Activated CD8-positive, alpha-beta memory T cell treated with anti-CD3 and anti-CD28 coated beads for 1 hour (primary cell): ENCODE data around the gene TSPAN6.

Source experiments
- DNase-seq, 2 donors: peaks; one replicate each; pipeline ENCODE4 v3.0.0-alpha.2; 2020; ENCODE audit warnings: low read depth in 1 of 2; ENCODE audit errors: extremely low read depth in 1 of 2

The TSPAN6 gene

GRCh38 chrX:100591256-100592051 is 45.2 kb downstream of the TSPAN6 start:
- no peak for DNase-seq

- no peak for DNase-seq
Measured at GRCh38 chrX:100587861-100588260, 48.7 kb downstream of the TSPAN6 start.

- no peak for DNase-seq
Measured at GRCh38 chrX:100586747-100587146, 49.9 kb downstream of the TSPAN6 start.

- no peak for DNase-seq
Measured at GRCh38 chrX:100584611-100585010, 52.0 kb downstream of the TSPAN6 start, which contains the start of gene TNMD. Gene TNMD, plus strand, starts transcription at chrX:100584936. Its CDS starts 83 bp downstream, at chrX:100585019.
